ENCODE measurements around the gene KIAA0930. TPM values are rescaled to one million over a fixed set of nuclear protein-coding genes. Genes with fewer than 3 reads are reported as not detected.

KIAA0930 gene
- total RNA-seq, 1 experiment from 2014 or later = 55.5 TPM

- intact Hi-C loops (cut with micrococcal nuclease; ENCODE audit: unreplicated experiment) = no loop called here
- ChIA-PET CTCF (no interaction called here), POLR2A (ENCODE audit: unreplicated experiment) (no interaction called here)
- H3K4me2 ChIP-seq = peak overlapping the region; percentile 99
- DNase-seq = no peak
- H3K27ac ChIP-seq = no peak overlapping the region
- no peaks in the 10 kb centered on the region for H3K36me3 ChIP-seq (ENCODE audit: low read depth)
- H3K4me3 ChIP-seq = peak overlapping the region; percentile 69; the same call in 1 of the 2 replicates
- no peaks in the 10 kb centered on the region for H3K27me3 ChIP-seq (ENCODE audit: insufficient read depth, low read depth)
- no peaks in the 10 kb centered on the region for H4K20me1 ChIP-seq (ENCODE audit: insufficient read depth)
- no TSS peak for BruUV-seq (replicated peaks)
- H3K4me1 ChIP-seq (replicated peaks; ENCODE audit: insufficient read depth) = peaks cover 8% of the 10 kb centered on the region; the same call in 1 of the 2 replicates
- H3K9me2 ChIP-seq (ENCODE audit: insufficient read depth) = no peaks in the 10 kb centered on the region
- no peaks in the 10 kb centered on the region; the same call in 1 of the 2 replicates for H3F3A ChIP-seq (ENCODE audit: insufficient read depth, low read depth)
- H3K79me2 ChIP-seq (ENCODE audit: low read depth) = no peaks in the 10 kb centered on the region
- H2AFZ ChIP-seq = no peak overlapping the region
- TF ChIP-seq, protein P1, sequence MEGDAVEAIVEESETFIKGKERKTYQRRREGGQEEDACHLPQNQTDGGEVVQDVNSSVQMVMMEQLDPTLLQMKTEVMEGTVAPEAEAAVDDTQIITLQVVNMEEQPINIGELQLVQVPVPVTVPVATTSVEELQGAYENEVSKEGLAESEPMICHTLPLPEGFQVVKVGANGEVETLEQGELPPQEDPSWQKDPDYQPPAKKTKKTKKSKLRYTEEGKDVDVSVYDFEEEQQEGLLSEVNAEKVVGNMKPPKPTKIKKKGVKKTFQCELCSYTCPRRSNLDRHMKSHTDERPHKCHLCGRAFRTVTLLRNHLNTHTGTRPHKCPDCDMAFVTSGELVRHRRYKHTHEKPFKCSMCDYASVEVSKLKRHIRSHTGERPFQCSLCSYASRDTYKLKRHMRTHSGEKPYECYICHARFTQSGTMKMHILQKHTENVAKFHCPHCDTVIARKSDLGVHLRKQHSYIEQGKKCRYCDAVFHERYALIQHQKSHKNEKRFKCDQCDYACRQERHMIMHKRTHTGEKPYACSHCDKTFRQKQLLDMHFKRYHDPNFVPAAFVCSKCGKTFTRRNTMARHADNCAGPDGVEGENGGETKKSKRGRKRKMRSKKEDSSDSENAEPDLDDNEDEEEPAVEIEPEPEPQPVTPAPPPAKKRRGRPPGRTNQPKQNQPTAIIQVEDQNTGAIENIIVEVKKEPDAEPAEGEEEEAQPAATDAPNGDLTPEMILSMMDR (conservative IDR thresholded peaks at IDR 0.05) = no peak
- TF ChIP-seq EZH2 (IDR thresholded peaks at IDR 0.05; ENCODE audit: low read depth) = no peak
- H3K9me3 ChIP-seq (ENCODE audit: insufficient read depth, low read depth) = no peaks in the 10 kb centered on the region
These were observed 29.7 kb upstream of the KIAA0930 start for GRCh38 chr22:45270095-45271020.

- H3K9me2 ChIP-seq (ENCODE audit: insufficient read depth) = no peaks in the 10 kb centered on the region
- H3K9me3 ChIP-seq (ENCODE audit: insufficient read depth, low read depth) = no peaks in the 10 kb centered on the region
- no TSS peak for BruUV-seq (replicated peaks)
- DNase-seq = peak in 1 of 2 experiments; percentile 86
- POLR2A ChIA-PET (ENCODE audit: unreplicated experiment) = no interaction called here
- TF ChIP-seq, protein P1 (conservative IDR thresholded peaks at IDR 0.05) = peak; percentile 86
- no peak for TF ChIP-seq EZH2 (IDR thresholded peaks at IDR 0.05; ENCODE audit: low read depth)
- no peaks in the 10 kb centered on the region for H3K79me2 ChIP-seq (ENCODE audit: low read depth)
- no peaks in the 10 kb centered on the region for H3K27me3 ChIP-seq (ENCODE audit: insufficient read depth, low read depth)
- no peak overlapping the region for H3K27ac ChIP-seq
- peak overlapping the region; percentile 95 for H2AFZ ChIP-seq
- CTCF ChIA-PET = no interaction called here
- no peaks in the 10 kb centered on the region for H4K20me1 ChIP-seq (ENCODE audit: insufficient read depth)
- intact Hi-C loops (cut with micrococcal nuclease; ENCODE audit: unreplicated experiment) = loop anchor here (1.0 to 10.0 kb wide), 6 partner anchors 153 to 574 kb away; no protein-coding TSS in a partner anchor
- H3K4me1 ChIP-seq (replicated peaks; ENCODE audit: insufficient read depth) = peaks cover 8% of the 10 kb centered on the region; the same call in 1 of the 2 replicates
- H3F3A ChIP-seq (ENCODE audit: insufficient read depth, low read depth) = no peaks in the 10 kb centered on the region; the same call in 1 of the 2 replicates
- H3K36me3 ChIP-seq (ENCODE audit: low read depth) = no peaks in the 10 kb centered on the region
- H3K4me2 ChIP-seq = peak overlapping the region; percentile 99
- peak overlapping the region; percentile 69 for H3K4me3 ChIP-seq
These were observed 28.5 kb upstream of the KIAA0930 start for GRCh38 chr22:45268958-45269844.

Data from PC-9 (cell line).